Measurements from ENCODE around the gene PLAA.

The PLAA gene

GRCh38 chr9:26946753-26947727 lies at the start of gene PLAA:
PLAA (minus strand) TSS chr9:26947242; CDS start chr9:26947045, 197 bp downstream.
- peak; percentile 95 for DNase-seq

DNA sequence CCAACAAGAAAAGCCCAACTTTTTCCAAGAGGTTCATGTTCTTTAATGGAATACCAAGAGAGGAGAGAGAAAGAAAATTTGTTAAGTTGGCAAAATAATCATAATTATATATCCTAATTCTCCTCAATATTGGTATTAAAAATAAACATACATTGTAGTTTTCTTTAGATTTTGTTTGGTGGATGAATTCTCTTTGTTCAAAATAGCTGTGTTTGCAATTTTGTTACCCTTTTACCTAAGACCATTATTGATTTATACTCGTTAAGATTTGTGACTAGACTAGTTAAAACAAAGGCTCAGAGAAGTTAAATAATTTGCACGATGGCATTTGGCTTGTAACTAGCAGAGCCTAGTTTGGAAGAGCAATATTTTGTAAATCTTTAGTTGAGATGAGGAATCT lies 48.8 kb upstream of the PLAA start:
- no peak for DNase-seq

DNA sequence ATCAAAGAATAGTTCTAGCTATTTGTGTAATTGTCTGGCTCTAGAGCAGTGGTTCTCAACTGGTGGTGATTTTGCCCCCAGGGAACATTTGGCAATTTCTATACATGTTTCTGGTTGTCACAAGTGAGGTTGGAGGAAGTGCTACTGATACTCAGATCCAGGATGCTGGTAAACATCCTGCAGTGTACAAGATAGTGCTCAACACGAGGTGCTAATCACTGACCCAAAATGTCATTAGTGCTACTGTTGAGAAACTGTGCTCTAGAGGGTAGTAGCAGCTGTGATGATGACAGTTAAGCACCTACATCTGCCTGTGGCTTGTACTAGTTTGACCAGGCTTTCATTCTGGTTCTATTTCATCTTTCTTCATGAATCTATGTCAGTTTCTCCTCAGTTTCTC lies 36.3 kb upstream of the PLAA start:
- no peak for DNase-seq

DNA sequence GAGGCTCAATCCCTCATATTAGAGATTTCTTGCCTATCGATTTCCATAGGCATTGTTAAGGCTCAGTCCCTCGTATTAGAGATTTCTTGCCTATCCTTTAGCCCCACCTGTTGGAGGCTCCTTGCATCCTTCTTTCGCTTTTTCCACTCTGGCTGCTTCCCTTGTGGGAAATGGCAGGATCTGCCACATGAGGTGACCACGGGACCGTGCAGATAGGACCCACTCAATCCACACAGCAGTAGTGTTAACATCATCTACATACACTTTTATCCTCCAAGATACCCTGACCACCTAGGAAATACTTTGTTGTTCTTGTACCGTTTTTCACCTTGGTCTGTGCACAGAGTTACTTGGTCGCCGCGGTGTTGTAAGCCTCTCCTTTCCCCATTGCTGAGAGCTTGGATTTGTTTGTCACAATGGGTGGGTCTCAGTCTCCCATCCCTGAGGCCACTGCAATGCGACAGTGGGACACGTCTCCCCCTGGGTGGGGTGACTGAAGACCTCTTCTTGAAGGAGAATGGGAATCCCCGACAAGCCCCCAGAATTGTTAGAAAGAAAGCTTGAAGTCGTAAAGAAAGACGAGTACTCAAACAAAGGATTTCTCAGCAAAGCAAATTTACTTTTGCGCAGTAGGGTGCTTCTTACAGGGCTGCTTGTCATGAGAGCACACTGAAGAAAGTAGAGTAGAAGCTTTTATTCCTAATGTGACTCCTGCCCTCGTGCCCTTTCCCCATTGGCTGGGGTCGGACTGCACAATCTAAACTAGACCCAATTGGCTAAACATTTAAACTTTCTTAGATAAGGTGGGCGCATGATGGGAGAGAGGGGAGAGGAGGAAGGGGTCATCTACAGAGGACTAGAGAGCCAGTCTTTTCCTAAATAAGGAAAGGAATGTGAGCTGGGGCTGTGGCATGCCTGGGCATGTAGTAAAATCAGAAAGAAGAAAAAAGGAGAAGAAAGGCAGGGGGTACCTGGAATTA lies 29.0 kb upstream of the PLAA start:
- DNase-seq = no peak

DNA sequence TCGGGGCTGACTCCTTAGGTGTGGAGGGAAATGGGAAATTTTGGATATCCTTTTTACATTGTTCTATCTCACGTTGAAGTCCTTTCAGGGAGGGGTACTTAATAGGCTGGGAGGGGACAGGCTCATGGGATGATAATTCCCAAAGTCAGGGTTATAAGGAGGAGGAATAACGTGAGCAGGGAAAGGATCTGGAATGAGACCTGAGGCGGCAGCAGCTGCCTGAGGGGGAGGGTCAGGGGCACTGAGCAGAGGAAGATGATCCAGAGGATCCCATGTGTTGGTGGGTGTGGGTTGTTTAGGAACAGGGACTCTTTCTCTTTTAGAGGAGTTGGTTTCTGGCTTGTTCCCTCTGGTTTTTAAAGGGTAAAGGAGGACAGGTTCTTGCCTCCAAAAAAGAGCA lies 27.9 kb upstream of the PLAA start:
- DNase-seq = no peak

- DNase-seq = no peak
Measured at GRCh38 chr9:26973989-26974388, 26.9 kb upstream of the PLAA start.

DNA sequence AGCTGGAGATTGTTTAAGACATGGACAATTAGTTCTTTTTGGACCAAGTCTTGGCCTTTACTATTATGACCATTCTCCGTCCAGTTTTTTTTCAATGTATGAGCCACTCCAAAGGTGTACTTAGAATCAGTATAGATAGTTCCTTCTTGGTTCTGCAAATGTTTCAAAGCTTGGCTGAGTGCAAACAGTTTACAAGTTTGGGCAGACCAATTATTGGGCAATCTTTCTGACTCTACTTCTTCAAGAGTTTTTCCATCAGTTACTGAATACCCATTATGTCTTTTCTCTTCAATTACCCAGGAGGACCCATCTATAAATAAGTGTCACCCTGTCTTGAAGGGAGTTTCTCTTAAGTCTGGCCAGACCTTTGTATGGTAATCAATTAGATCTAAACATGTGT lies 24.7 kb upstream of the PLAA start:
- DNase-seq = no peak

DNA sequence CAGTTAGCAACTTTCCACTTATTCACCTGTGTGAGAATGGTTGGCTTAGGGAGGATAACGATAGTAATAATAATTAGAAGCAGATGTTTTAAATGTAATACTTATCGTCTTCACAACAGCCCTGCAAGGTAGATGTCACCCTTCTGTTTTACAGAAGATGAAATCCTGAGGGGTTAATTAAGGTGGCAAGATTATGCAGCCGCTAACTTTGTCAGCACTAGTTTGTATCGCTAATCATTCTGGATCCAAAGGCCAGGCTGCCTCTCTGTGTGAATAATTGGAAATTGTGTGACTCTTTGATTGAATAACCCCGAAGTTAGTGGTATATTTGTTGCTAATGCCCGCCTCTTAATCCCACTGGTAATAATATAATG lies 9.8 kb upstream of the PLAA start:
- DNase-seq = no peak

GRCh38 chr9:26955921-26956859 lies 9.1 kb upstream of the PLAA start, which contains the start of gene IFT74:
IFT74 (plus strand) TSS chr9:26956412; CDS start chr9:26961968, 5,556 bp downstream.
- peak; percentile 99 for DNase-seq

DNA sequence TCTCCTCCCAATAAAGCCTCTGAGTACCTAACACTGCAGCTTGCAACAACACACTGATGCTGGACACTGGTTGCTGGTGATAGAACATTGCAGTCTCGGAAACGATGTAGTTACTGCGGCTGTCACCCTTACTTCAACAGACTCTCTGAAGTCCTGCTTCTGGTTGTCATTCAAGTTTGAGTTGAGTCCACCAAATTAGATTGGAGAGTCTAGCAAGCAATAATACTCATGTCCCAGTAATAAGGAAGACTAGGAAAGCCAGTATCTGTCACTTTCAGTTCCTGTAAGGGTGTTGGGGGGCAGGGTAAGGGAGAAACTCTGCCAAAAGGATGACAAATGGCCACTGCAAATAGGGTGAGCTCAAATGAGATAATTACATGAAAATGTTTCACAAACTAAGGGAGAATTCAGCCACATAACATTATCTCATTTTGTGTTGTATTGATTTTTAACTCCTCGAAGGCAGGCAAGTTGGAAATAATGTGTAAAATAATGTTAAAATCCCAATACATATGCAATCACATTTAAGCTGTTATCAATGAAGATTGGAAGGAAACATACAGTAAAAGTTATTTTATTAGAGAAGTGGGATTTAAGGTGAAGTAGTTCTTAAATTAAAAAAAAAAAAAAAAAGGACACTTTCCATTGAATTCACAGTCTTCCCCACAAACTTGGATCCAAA lies 8.3 kb upstream of the PLAA start:
- peak; percentile 20 for DNase-seq

DNA sequence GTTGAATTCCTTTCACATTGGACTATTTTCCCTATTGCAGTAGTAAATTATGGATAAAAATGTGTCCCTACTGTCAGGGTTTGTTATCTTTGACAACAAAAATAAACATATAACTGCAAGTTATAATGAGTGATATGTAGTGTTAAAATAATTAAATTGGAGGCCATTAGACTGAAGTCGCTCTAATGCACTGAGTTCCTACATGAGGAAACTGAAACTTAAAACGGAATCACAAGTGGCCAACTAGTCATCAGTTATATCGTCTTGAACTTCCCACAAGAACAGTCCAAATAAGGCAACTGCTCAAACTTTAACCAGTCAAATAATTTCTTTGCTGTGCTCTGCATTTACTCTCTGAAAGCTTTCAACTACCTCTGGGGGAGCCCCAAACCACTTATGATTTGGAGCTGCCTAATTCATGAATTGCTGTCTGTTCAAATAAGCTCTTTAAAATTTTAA lies 7.0 kb upstream of the PLAA start:
- DNase-seq = no peak

DNA sequence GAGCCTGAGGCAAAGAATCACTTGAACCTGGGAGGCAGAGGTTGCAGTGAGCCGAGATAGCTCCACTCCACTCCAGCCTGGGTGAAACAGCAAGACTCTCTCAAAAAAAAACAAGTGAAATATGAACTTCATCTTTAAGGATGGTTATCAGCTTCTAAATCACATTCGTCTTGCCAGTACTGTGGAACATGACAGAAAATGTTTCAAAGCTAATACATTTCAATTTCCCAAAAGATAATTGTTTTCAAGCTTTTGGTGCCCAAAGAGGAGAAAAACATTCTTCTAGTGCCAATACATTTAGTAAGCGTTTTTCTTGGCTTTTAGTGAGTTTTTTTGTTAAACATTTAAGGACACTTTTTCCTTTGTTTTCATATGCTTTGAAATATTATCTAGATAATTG lies 4.8 kb upstream of the PLAA start:
- DNase-seq = no peak

DNA sequence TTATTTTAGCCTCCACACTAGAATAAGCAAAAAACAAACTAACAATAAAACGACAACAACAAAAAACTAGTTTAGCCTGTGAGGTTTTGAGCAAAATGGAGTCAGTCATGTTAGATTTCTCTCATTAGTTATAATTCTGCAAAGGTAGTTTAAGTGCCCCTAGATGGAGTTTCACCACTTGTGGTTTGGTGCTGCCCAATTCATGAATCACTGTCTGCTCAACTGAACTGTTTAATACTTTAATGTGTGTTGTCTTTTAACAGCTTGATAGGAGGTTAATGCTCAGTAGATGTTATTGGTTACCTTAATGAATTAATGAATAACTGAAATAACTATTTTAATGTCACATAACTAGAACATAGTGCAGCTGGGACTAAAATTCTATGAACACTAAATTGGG lies 3.5 kb upstream of the PLAA start:
- no peak for DNase-seq

DNA sequence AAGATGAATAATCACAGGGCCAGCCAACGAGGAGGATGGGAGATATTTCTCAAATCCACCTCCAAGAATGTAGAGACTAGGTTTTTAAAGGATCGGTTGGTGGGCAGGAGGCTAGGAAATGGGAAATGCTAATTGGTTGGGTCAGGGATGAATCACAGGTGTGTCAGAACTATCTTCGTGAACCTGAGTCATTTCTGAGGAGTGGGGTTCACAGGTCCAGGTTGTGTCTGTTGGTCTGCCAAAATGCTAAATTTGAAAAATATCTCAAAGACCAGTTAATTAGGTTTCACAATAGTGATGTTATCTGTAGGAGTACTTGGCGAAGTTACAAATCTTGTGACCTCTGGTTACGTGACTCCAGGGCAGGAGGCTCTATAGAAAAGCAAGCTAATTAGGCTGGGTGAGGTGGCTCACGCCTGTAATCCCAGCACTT lies 2.6 kb upstream of the PLAA start:
- DNase-seq = no peak

- DNase-seq = no peak
Measured at GRCh38 chr9:26947736-26948135, 694 bp upstream of the PLAA start.

DNA sequence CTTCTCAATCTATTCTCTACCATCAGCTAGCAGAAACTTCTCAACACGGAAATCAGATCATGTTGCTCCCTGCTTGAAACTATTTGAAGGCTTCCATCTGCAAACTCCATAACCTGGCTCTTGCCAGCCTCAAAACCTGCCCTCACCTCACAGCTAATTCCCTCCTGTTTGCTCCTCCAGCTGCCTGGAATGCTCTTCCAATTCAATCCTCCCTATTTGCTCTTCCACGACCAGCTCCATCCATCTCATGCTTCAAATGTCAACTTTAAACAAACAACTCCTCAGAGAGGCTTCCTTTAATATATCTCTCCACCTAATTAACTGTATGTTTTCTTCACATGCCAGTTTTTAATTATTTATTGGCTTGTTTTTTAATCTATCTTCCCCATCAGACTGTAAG lies 1.5 kb downstream of the PLAA start:
- DNase-seq = no peak

- no peak for DNase-seq
Measured at GRCh38 chr9:26940779-26941178, 6.3 kb downstream of the PLAA start.

- DNase-seq = no peak
Measured at GRCh38 chr9:26939955-26940711, 6.9 kb downstream of the PLAA start.

DNA sequence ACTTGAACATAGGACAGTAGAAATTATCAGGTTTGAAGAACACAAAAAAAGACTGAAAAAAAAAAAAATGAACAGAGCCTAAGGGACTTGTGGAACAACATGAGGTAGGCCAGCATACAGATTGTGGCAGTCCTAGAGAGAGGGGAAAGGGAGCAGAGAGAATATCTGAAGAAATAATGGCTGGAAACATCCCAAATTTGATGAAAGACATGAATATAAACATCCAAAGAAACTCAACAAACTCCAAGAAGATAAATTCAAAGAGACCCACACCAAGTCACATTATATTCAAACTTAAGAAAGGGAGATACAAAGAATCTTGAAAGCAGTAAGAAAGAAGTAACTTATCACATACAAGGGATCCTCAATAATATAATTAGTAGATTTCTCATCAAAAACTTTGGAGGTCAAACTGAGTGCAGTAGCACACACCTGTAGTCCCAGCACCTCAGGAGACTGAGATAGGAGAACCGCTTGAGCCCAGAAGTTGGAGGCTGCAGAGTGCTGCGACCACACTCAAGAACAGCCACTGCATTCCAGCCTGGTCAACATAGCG lies 9.1 kb downstream of the PLAA start:
- no peak for DNase-seq

- no peak for DNase-seq
Measured at GRCh38 chr9:26935847-26936246, 11.2 kb downstream of the PLAA start.
